ENCODE data around the gene RBBP4.

- TF ChIP-seq, protein P1, sequence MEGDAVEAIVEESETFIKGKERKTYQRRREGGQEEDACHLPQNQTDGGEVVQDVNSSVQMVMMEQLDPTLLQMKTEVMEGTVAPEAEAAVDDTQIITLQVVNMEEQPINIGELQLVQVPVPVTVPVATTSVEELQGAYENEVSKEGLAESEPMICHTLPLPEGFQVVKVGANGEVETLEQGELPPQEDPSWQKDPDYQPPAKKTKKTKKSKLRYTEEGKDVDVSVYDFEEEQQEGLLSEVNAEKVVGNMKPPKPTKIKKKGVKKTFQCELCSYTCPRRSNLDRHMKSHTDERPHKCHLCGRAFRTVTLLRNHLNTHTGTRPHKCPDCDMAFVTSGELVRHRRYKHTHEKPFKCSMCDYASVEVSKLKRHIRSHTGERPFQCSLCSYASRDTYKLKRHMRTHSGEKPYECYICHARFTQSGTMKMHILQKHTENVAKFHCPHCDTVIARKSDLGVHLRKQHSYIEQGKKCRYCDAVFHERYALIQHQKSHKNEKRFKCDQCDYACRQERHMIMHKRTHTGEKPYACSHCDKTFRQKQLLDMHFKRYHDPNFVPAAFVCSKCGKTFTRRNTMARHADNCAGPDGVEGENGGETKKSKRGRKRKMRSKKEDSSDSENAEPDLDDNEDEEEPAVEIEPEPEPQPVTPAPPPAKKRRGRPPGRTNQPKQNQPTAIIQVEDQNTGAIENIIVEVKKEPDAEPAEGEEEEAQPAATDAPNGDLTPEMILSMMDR (IDR thresholded peaks at IDR 0.05) = no peak
- TF ChIP-seq POLR2A (IDR thresholded peaks at IDR 0.05) (no peak), POLR2AphosphoS5 (IDR thresholded peaks at IDR 0.05) (no peak)
Measured at GRCh38 chr1:32635508-32636277, 15.3 kb upstream of the RBBP4 start.
